ENCODE results near the gene TRPC3.
"Not testable (repeated sequence)": the region's sequence is repeated elsewhere in the genome, so short reads cannot be mapped to it uniquely, and the experiment has no call there.

Gene TRPC3

GRCh38 chr4:121934635-121935034 is 17.2 kb downstream of the TRPC3 start:
- H3K9me3 ChIP-seq = no peaks in the 10 kb centered on the region
- DNase-seq (ENCODE audit: low spot score in 2 of 2) = no peak
- H3K4me3 ChIP-seq = no peak overlapping the region
- peaks cover 14% of the 10 kb centered on the region for H3K27me3 ChIP-seq (ENCODE audit: low read depth)
- no peaks in the 10 kb centered on the region for H3K36me3 ChIP-seq (replicated peaks)
- peaks cover 3% of the 10 kb centered on the region for H3K4me1 ChIP-seq
- in situ Hi-C loops (cut with MboI; ENCODE audit: low sequenced_read_pairs) = no loop called here

DNA sequence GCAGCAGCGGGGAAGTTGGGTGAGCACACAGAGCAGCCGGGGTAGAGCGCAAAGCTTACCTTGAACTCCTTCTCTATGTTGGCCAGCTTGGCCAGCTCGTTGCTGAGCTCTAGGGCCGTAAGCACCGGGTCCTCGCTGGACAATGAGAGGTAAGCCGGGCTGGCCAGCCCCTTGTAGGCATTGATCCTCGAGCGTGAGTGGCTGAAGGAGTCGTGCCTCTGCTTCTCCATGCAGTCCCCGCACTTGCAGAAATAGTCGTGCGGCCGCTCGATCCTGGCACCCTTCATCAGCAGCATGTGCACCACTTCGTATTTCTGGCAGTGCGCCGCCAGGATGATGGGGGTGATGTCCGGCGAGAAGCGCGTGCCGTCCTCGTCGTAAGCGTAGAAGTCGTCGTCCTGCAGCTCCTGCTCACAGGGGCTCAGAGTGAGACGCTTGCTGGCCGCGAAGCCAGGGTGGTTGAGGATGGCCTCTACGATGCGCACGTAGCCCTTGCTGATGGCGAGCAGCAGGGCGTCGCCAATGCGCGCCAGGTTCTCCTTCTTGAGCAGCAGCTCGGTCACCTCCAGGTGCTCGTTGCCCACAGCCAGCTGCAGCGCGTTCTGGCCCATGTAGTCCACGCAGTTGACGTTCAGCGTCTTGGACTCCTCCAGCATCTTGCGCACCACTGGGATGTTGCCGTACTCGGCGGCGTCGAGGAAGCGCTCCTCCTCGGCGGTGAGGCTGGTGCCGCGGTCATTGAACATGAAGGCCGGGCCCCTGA is 19.5 kb downstream of the TRPC3 start:
- in situ Hi-C loops (cut with MboI; ENCODE audit: low sequenced_read_pairs) = no loop called here
- no peak overlapping the region for H3K4me3 ChIP-seq
- peaks cover 22% of the 10 kb centered on the region for H3K27me3 ChIP-seq (ENCODE audit: low read depth)
- no peaks in the 10 kb centered on the region for H3K9me3 ChIP-seq
- no peaks in the 10 kb centered on the region for H3K36me3 ChIP-seq (replicated peaks)
- DNase-seq (ENCODE audit: low spot score in 2 of 2) = no peak
- H3K4me1 ChIP-seq = no peaks in the 10 kb centered on the region; the same call in 1 of the 2 replicates

- Histone ChIP-seq H3K27me3 (ENCODE audit: low read depth) (peaks cover 22% of the 10 kb centered on the region), H3K36me3 (replicated peaks) (no peaks in the 10 kb centered on the region), H3K4me1 (no peaks in the 10 kb centered on the region), H3K4me3 (no peak overlapping the region), H3K9me3 (no peaks in the 10 kb centered on the region)
- in situ Hi-C loops (cut with MboI; ENCODE audit: low sequenced_read_pairs) = no loop called here
- no peak for DNase-seq (ENCODE audit: low spot score in 2 of 2)
Observed at GRCh38 chr4:121930304-121930703, 21.6 kb downstream of the TRPC3 start.

DNA sequence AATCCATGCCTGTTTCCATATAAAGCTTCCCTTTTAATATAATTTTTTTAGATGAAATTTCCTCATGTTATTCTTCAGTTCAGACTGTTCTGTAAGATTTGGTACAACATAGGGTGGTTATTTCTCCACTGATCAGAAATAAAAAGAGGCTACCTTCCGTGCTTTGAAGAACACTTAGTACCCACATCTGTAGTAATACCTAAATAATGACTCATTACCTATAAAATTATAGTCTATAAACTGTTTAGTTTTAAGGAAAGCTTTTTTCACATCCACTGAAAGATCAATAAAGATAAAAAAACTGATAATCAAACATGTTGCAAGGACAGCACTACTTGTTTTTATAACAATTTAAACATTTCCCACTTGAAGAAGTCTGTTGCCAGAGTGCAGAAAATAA is 23.9 kb downstream of the TRPC3 start:
- no peaks in the 10 kb centered on the region for H3K4me1 ChIP-seq
- no peak for DNase-seq (ENCODE audit: low spot score in 2 of 2)
- H3K27me3 ChIP-seq (ENCODE audit: low read depth) = peaks cover 18% of the 10 kb centered on the region
- in situ Hi-C loops (cut with MboI; ENCODE audit: low sequenced_read_pairs) = no loop called here
- H3K9me3 ChIP-seq = no peaks in the 10 kb centered on the region
- no peak overlapping the region for H3K4me3 ChIP-seq
- no peaks in the 10 kb centered on the region for H3K36me3 ChIP-seq (replicated peaks)

DNA sequence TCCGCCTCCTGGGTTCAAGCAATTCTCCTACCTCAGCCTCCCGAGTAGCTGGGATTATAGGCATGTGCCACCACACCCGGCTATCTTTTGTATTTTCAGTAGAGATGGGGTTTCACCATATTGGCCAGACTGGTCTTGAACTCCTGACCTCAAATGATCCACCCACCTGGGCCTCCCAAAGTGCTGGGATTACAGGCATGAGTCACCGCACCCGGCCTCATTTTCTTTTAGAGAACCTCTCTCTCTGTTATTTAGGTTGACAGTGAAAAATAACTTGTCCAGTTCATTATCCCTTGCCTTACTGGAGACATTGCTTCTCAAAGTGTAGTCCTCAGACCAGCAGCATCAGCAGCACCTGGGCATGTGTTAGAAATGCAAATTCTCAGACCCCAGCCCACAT is 25.4 kb downstream of the TRPC3 start:
- H3K4me1 ChIP-seq; H3K4me3 ChIP-seq; DNase-seq (ENCODE audit: low spot score in 2 of 2); H3K36me3 ChIP-seq (replicated peaks); in situ Hi-C loops (cut with MboI; ENCODE audit: low sequenced_read_pairs); H3K9me3 ChIP-seq: not testable (repeated sequence)
- H3K27me3 ChIP-seq (ENCODE audit: low read depth) = peaks cover 17% of the 10 kb centered on the region

DNA sequence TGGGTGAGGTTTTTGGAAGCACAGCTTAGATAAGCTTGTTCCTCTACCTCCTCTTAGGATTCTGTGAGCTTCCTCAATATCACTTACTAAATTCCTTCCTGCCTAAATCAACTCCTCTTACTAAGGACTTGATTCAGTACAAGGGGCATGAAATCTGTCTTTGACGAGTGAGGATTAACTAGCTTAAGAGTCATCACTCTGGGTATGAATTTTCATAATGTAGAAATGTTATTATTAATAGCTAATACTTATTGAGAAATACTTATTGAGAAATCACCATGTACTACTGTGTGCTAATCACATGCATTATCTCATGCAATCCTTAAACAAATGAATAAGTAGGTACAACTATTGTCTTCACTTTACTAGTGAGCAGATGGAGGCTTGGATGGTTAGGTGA is 28.6 kb downstream of the TRPC3 start:
- no peaks in the 10 kb centered on the region for H3K4me1 ChIP-seq
- in situ Hi-C loops (cut with MboI; ENCODE audit: low sequenced_read_pairs) = no loop called here

DNA sequence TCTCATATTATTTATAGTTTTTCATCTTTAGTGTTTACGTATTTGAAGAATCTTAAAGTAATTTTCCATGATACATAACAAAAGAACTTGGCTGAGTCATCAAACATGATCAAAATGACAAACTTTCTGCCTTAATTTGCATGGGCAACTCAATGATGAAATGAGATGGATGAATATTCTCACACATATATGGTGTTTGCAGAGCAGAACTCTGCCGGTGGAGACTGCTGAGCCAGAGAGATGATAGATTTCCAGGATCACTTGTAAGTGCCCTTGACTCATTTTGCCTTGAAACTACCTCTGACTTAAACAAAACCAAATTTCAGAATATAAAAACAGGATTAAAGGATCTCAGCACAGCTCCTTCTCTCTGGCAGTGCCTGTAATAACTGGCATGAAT is 38.2 kb downstream of the TRPC3 start:
- DNase-seq (ENCODE audit: low spot score in 2 of 2) = no peak
- no peaks in the 10 kb centered on the region for H3K9me3 ChIP-seq
- H3K4me3 ChIP-seq = no peak overlapping the region
- no peaks in the 10 kb centered on the region for H3K36me3 ChIP-seq (replicated peaks)
- no peaks in the 10 kb centered on the region for H3K27me3 ChIP-seq (ENCODE audit: low read depth)
- H3K4me1 ChIP-seq = no peaks in the 10 kb centered on the region
- in situ Hi-C loops (cut with MboI; ENCODE audit: low sequenced_read_pairs) = no loop called here

More for the DNA sequence above, 28.6 kb downstream of the TRPC3 start:
- Histone ChIP-seq H3K36me3 (replicated peaks) (no peaks in the 10 kb centered on the region), H3K9me3 (no peaks in the 10 kb centered on the region), H3K27me3 (ENCODE audit: low read depth) (no peaks in the 10 kb centered on the region), H3K4me3 (no peak overlapping the region)
- no peak for DNase-seq (ENCODE audit: low spot score in 2 of 2)

- peaks cover 3% of the 10 kb centered on the region; the same call in 1 of the 2 replicates for H3K27me3 ChIP-seq (ENCODE audit: low read depth)
Observed at GRCh38 chr4:121908346-121908745, 43.5 kb downstream of the TRPC3 start.

DNA sequence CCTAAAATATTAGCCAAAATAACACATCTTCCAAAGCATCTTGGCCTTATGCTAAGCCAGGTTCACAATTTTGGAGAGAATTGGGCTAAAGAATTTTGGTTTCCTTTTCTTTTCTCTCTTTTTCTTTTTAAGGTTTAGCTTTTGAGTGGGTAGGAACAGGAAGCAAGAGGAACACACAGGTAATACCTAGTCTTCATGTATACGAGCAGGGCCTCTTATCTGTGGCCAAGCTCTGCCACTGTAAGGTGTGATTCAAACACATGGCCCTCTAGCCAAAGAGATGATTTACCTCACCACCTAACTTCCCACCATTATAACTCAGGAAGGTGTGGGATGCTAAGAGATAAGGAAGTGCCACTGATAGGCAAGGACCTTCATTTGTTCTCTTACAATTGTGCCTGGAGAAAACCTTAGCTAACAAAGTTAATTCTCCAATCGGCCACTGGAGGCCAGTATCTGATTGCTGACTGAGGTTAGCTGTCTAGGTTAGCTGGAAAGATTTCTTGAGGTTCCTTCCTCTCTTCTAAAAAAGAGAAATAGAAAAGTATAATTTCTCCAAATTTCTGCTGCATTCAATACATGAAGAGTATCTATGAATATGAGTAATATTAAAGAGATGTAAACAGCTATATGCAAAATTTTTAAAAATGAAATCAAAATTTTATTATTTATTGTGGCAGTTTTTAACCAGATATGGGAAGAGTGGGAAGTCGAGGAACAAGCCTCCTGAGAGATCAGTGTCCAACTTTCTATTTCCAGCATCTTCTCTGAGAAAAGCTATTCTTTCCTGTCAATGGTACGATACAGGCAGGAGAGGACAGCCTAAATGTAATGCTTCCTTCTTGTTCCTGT is 51.5 kb downstream of the TRPC3 start:
- no peaks in the 10 kb centered on the region for H3K9me3 ChIP-seq
- H3K4me1 ChIP-seq = no peaks in the 10 kb centered on the region
- DNase-seq (ENCODE audit: low spot score in 2 of 2) = peak; percentile 48 to 65
- in situ Hi-C loops (cut with MboI; ENCODE audit: low sequenced_read_pairs) = no loop called here
- peaks cover 6% of the 10 kb centered on the region; the same call in 1 of the 2 replicates for H3K27me3 ChIP-seq (ENCODE audit: low read depth)
- no peaks in the 10 kb centered on the region for H3K36me3 ChIP-seq (replicated peaks)
- H3K4me3 ChIP-seq = no peak overlapping the region

More at GRCh38 chr4:121908346-121908745, 43.5 kb downstream of the TRPC3 start:
- in situ Hi-C loops (cut with MboI; ENCODE audit: low sequenced_read_pairs) = no loop called here
- no peak for DNase-seq (ENCODE audit: low spot score in 2 of 2)
- Histone ChIP-seq H3K4me3 (no peak overlapping the region), H3K4me1 (no peaks in the 10 kb centered on the region), H3K36me3 (replicated peaks) (no peaks in the 10 kb centered on the region), H3K9me3 (no peaks in the 10 kb centered on the region)

DNA sequence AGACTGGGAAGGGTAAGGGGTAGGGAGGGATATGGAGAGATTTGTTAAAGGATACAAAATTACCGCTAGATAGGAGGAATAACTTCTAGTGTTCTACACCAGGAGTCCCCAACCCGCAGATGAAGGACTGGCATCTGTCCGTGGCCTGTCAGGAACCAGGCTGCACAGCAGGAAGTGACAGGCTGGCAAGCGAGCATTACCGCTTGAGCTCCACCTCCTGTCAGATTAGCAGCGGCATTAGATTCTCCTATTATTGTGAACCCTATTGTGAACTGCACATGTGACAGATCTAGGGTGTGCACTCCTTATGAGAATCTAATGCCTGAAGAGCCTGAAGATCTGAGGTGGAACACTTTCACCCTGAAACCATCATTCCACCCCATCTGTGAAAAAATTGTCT is 53.7 kb downstream of the TRPC3 start:
- Histone ChIP-seq H3K4me1 (no peaks in the 10 kb centered on the region), H3K4me3 (no peak overlapping the region), H3K36me3 (replicated peaks) (no peaks in the 10 kb centered on the region), H3K27me3 (ENCODE audit: low read depth) (0 out of 2 replicates have a peak, but pooled peaks cover 6% of the 10 kb centered on the region), H3K9me3 (no peaks in the 10 kb centered on the region)
- in situ Hi-C loops (cut with MboI; ENCODE audit: low sequenced_read_pairs) = no loop called here
- peak in 1 of 2 experiments; percentile 28 for DNase-seq (ENCODE audit: low spot score in 2 of 2)

DNA sequence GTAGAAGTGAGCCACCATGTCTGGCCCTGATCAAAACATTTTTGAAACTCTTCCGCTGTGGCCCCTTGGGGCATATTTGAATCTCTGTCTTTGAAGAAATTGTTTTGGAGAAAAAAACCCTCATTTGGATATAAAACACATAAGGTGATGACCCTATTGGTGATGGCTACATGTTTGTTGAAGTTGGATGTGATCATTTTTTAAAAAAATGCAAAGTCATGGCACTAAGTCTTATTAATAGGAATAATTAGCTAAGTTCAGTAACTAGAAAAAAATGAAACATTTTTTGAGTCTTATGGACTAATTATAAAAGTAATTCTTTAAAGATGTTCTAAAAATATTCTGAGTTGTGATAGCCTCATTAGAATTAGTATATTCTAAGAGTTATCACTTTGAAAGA is 63.7 kb downstream of the TRPC3 start:
- Histone ChIP-seq H3K4me3 (no peak overlapping the region), H3K4me1 (no peaks in the 10 kb centered on the region), H3K36me3 (replicated peaks) (no peaks in the 10 kb centered on the region), H3K27me3 (ENCODE audit: low read depth) (peaks cover 8% of the 10 kb centered on the region; the same call in 1 of the 2 replicates), H3K9me3 (no peaks in the 10 kb centered on the region)
- no peak for DNase-seq (ENCODE audit: low spot score in 2 of 2)
- in situ Hi-C loops (cut with MboI; ENCODE audit: low sequenced_read_pairs) = no loop called here

GRCh38 chr4:121885115-121885514 is 66.7 kb downstream of the TRPC3 start:
- Histone ChIP-seq H3K9me3 (no peaks in the 10 kb centered on the region), H3K4me1 (no peaks in the 10 kb centered on the region), H3K4me3 (no peak overlapping the region), H3K27me3 (ENCODE audit: low read depth) (peaks cover 23% of the 10 kb centered on the region), H3K36me3 (replicated peaks) (no peaks in the 10 kb centered on the region)
- in situ Hi-C loops (cut with MboI; ENCODE audit: low sequenced_read_pairs) = no loop called here
- no peak for DNase-seq (ENCODE audit: low spot score in 2 of 2)

- in situ Hi-C loops (cut with MboI; ENCODE audit: low sequenced_read_pairs) = no loop called here
- Histone ChIP-seq H3K4me3 (no peak overlapping the region), H3K27me3 (ENCODE audit: low read depth) (peaks cover 37% of the 10 kb centered on the region), H3K4me1 (no peaks in the 10 kb centered on the region), H3K36me3 (replicated peaks) (no peaks in the 10 kb centered on the region), H3K9me3 (no peaks in the 10 kb centered on the region)
- DNase-seq (ENCODE audit: low spot score in 2 of 2) = no peak
Observed at GRCh38 chr4:121881158-121881557, 70.7 kb downstream of the TRPC3 start.

- Histone ChIP-seq H3K36me3 (replicated peaks) (no peaks in the 10 kb centered on the region), H3K4me1 (no peaks in the 10 kb centered on the region), H3K4me3 (no peak overlapping the region), H3K9me3 (no peaks in the 10 kb centered on the region), H3K27me3 (ENCODE audit: low read depth) (peaks cover 32% of the 10 kb centered on the region)
- in situ Hi-C loops (cut with MboI; ENCODE audit: low sequenced_read_pairs) = no loop called here
- DNase-seq (ENCODE audit: low spot score in 2 of 2) = no peak
Observed at GRCh38 chr4:121879135-121879534, 72.7 kb downstream of the TRPC3 start.
